Measurements from ENCODE around the gene PDE7B.

DNA sequence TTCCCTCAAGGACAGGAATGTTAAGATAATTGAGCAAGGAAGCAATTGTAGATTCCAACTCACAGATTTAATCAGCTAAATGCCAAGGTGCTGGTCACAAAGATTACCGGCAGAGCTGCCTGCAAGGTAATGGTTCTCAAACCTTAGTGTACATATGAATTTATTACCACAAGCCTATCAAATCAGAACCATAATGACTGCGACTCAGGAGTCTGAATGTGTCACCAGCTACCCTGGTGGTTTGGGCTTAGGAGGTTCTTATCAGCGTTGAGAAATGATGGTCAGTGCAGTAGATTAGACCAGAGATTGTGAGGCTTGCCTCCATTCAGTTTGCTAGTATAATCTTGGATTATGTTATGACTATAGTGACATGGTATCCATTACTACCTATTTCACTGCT is 319.7 kb downstream of the PDE7B start:
- TF ChIP-seq GATA2 (IDR thresholded peaks at IDR 0.05; ENCODE audit: low read depth, low read length), result no peak
- no peak for TF ChIP-seq GATA3 (IDR thresholded peaks at IDR 0.05; ENCODE audit: low read depth, low read length)
